ENCODE data around the gene TRPM3.

GRCh38 chr9:70772601-70773000, 348.8 kb downstream of the TRPM3 start:
- TF ChIP-seq CTCF (IDR thresholded peaks at IDR 0.05; ENCODE audit: insufficient read depth, low read length): no peak
- no peak for TF ChIP-seq POLR2AphosphoS5 (IDR thresholded peaks at IDR 0.05; ENCODE audit: low read depth)
